D721Med (cell line): ENCODE measurements around the gene DNAH2.

Experiments
- DNase-seq: peaks from one replicate; pipeline ENCODE4 v3.0.0; 2011; ENCODE audit warnings: low spot score; ENCODE audit not compliant: insufficient read length
- FAIRE-seq: peaks from 2 replicates; lab custom pipeline; 2011; peaks lifted over from hg19 to GRCh38; lab: Jason Lieb, UNC
- TF ChIP-seq, protein P1 (sequence below): IDR thresholded peaks from 2 replicates; pipeline ENCODE4 v1.5.1; 2012; ENCODE audit warnings: mild to moderate bottlenecking, control low read depth; ENCODE audit not compliant: insufficient read depth; ENCODE audit errors: missing control alignments

Gene DNAH2

DNA sequence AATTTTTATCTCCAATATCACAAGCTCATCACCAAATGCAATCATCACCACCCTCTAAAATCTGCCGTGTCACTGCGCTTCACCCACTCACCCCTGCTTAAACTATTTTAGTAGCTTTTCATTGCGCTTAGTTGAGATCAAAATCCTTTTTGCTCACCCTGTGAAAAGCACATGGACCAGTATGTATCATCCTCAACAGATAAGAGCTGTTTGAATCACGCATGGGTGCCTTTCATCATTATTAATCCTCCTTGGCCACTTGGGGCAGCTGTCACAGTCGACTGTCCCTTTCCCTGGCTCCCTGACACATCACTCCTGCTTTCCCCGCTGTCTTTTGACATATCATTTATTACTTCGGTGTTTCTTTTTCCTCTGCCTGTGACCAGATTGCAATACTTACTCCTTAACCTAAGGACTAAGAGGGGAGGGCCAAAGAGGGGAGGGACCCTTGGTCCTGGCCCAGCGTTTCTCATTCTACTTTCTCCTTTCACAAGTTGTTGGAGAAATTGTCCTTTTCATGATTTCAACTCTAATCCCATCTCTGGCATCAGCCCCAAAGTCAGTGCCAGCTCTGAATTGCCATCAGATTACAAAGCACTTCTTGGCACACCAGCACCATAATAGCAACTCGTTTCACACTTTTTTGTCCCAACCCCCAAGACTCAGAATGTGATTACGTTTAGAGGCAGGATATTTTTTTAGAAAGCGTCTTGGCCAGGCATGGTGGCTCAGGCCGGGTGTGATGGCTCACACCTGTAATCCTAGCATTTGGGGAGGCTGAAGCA is 107.9 kb downstream of the DNAH2 start:
- FAIRE-seq = no peak
- DNase-seq = no peak
- TF ChIP-seq, protein P1, sequence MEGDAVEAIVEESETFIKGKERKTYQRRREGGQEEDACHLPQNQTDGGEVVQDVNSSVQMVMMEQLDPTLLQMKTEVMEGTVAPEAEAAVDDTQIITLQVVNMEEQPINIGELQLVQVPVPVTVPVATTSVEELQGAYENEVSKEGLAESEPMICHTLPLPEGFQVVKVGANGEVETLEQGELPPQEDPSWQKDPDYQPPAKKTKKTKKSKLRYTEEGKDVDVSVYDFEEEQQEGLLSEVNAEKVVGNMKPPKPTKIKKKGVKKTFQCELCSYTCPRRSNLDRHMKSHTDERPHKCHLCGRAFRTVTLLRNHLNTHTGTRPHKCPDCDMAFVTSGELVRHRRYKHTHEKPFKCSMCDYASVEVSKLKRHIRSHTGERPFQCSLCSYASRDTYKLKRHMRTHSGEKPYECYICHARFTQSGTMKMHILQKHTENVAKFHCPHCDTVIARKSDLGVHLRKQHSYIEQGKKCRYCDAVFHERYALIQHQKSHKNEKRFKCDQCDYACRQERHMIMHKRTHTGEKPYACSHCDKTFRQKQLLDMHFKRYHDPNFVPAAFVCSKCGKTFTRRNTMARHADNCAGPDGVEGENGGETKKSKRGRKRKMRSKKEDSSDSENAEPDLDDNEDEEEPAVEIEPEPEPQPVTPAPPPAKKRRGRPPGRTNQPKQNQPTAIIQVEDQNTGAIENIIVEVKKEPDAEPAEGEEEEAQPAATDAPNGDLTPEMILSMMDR = no peak

DNA sequence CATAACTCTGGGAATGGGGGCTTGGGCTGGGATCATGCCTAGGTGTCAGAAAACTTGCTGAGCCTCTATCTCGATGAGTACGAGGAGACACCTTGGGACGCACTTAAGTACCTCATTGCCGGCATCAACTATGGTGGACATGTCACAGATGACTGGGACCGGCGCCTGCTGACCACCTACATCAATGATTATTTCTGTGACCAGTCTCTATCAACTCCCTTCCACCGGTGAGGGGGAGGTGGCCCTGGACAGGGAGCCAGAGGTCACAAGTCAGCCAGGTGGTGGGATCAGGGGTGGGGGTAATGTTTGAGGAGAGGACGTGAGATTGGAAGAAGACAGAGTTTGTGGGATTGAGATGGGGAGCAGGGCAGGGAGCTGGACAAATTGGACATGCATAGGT is 113.1 kb downstream of the DNAH2 start:
- no peak for DNase-seq
- FAIRE-seq = no peak

DNA sequence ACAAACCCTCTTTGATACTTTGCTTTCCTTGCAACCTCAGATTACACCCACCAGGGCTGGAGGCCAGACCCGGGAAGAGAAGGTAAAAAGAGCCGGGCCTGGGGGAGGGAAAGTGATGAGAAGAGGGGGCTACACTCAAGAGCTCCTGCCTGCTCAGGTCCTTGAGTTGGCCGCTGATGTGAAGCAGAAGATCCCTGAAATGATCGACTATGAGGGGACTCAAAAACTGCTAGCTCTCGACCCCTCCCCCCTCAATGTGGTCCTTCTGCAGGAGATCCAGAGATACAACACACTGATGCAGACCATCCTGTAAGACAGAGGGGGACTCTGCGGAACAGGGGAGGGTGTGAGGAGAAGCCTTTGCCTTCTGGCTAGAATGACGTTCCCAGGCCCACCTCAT is 113.7 kb downstream of the DNAH2 start:
- TF ChIP-seq, protein P1 = no peak
- FAIRE-seq (no peak), DNase-seq (no peak)

More for the DNA sequence above, 113.1 kb downstream of the DNAH2 start:
- TF ChIP-seq, protein P1 = no peak

DNA sequence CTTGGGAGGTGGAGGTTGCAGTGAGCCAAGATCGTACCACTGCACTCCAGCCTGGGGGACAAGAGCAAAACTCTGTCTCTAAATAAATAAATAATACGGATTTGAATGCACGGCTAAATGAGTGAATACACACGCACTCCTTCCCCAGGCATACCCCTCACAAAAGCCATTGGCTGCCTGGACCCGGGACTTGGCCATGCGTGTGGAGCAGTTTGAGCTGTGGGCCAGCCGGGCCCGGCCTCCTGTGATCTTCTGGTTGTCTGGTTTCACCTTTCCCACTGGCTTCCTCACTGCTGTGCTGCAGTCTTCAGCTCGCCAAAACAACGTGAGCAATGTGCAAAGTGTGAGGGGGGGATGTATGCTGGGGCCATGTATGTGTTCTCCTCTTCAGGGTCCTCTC is 114.9 kb downstream of the DNAH2 start:
- DNase-seq (no peak), FAIRE-seq (no peak)
- TF ChIP-seq, protein P1 = no peak

DNA sequence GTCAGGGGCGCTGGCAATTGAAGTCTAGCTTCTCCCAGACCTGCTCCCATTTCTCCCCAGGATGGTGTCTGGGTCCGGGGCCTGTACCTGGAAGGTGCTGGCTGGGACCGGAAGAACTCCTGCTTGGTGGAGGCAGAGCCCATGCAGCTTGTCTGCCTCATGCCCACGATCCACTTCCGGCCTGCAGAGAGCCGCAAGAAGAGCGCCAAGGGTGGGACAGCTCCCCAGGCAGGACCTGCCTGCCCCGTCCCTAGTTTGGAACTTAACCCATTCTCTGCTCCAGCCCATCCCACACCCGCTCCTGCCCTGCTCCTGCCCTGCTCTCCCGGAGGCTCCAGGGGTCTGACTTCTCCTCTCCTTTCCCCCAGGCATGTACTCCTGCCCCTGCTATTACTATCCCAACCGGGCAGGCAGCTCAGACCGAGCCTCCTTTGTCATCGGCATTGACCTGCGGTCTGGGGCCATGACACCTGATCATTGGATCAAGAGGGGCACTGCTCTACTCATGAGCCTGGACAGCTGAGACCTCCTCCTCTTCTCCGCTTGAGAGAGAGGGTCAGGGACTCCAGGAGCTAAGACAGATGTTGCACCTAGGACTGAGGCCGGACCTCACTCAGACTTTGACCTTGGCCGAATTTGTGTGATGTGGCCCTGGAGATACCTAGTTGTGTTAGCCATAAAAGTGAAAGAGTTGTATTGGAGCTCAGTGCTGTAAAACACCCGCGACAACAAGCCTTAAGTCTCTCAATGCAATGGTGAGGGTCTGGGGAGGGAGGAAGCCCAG is 115.7 kb downstream of the DNAH2 start:
- DNase-seq (no peak), FAIRE-seq (no peak)
- TF ChIP-seq, protein P1 = no peak

DNA sequence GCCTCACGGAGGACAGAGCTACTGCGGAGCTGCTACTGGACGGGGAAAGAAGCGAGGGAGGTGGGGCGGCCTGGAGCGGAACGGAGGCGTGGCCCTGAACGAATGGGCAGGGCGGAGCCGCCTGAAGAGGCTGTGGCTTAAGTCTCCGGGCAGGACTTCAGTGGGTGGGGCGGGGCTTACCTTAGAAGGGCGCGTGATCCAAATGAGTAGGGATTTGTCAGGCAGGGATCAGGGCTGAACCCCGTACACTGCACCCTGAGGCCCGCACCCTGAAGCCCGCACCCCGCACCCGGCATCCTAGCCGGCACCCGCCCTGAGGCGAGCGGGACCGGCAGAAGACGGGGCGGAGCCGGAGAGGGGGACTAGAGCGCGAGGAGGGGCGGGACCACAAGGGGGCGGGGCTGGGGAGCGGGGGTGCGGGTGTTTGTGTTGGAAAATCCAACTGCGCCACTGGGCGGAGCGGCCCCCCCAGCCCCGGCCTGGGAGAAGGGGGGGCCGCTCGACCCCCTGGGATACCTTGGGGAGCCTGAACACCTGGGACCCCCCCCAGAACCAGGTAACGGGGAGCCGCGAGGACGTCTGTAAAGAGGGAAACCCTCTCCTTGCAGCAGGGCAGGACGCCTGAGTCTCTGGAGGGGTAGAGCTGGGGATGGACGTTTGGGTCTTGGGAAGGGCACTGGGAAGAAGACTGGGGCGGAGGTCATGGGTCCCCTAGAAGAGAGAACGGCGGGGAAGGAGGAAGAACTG is 116.4 kb downstream of the DNAH2 start, which contains the start of gene KDM6B:
TSS of gene KDM6B (plus strand) at position 423 of the 747 bp plus-strand sequence. CDS start 11,338 bp downstream, outside the sequence.
- peak; percentile 76 for DNase-seq
- TF ChIP-seq, protein P1 = no peak
- FAIRE-seq = no peak
